ENCODE measurements around the gene SPDYE1.

The SPDYE1 gene

DNA sequence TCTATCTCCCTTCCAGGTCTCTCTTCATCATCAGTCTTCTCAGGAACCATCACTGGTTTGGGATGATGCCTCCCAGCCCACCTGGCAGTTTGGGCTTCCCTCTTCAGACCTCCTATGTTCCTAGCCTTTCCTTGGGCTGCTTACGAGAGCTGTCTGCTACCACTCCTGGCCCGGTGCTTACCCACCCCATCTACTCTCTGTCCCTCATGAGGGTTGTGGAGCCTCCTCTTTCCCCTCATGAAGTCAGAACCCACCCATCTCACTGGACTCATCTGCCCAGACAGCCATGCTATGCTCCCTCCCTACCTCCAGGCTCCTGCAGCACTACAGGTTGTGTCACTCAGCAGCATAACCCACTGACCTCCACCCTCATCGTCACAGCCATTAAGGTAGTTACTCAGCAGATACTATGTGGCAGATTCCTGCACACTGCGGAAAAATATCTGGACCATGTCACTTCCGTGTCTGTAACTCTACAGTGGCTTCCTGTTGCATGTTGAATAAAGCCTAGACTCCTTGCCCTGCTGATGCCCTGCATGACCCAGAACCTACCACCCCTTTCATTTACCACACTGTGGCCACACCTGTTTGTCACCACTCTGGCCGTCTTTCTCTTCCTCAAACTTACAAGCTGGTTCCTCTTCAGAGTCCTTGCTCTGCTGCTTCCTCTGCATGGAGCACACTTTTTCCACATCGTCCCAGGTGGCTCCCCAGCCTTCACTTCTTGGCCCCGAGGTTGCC lies 48.8 kb downstream of the SPDYE1 start:
- Histone ChIP-seq H3K4me2 (ENCODE audit: low read length) (no peak overlapping the region), H2AFZ (no peak overlapping the region), H3K4me1 (peaks cover 5% of the 10 kb centered on the region), H3K9me3 (ENCODE audit: control insufficient read depth, low read length) (no peaks in the 10 kb centered on the region), H3K27ac (no peak overlapping the region), H3K36me3 (ENCODE audit: control insufficient read depth, insufficient read depth, low read length) (no peaks in the 10 kb centered on the region), H3K79me2 (peaks cover 30% of the 10 kb centered on the region), H3K9ac (no peak overlapping the region), H3K27me3 (ENCODE audit: control insufficient read depth, insufficient read depth, low read length) (no peaks in the 10 kb centered on the region), H3K4me3 (ENCODE audit: low read depth, low read length) (no peak overlapping the region)
- TF ChIP-seq, protein P1, sequence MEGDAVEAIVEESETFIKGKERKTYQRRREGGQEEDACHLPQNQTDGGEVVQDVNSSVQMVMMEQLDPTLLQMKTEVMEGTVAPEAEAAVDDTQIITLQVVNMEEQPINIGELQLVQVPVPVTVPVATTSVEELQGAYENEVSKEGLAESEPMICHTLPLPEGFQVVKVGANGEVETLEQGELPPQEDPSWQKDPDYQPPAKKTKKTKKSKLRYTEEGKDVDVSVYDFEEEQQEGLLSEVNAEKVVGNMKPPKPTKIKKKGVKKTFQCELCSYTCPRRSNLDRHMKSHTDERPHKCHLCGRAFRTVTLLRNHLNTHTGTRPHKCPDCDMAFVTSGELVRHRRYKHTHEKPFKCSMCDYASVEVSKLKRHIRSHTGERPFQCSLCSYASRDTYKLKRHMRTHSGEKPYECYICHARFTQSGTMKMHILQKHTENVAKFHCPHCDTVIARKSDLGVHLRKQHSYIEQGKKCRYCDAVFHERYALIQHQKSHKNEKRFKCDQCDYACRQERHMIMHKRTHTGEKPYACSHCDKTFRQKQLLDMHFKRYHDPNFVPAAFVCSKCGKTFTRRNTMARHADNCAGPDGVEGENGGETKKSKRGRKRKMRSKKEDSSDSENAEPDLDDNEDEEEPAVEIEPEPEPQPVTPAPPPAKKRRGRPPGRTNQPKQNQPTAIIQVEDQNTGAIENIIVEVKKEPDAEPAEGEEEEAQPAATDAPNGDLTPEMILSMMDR (IDR thresholded peaks at IDR 0.05): no peak

DNA sequence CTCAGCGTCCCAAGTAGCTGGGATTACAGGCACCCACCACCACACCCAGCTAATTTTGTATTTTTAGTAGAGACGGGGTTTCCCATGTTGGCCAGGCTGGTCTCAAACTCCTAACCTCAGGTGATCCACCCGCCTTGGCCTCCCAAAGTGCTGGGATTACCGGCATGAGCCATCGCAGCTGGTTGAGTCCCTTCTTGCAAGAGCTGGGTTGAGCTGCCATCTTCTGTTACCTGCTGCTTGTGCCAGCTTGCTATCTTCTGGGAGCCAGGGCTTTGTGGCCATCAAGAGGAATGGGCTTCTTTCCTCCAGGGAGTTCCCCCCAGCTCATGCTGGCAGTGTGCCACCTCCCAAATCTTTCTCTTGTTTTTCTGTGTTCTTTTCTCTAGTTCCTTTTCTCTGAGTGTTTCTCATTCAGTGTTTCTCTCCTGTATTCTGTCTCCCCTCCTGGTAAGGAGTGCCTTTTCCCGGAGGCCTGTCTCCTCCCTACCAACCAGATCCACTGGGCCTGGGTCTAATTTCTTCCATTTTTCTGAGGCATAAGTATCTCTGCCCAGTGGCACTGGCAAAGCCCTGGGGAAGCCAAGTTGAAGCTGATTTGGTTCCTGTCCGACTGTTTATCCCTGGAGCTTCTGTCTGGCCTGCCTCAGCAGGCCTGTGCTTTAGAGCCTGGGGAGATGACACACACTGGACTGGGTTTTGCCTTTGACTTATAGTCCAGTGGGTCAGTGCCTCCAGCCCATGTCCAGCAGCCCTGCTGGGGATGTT lies 50.5 kb downstream of the SPDYE1 start:
- Histone ChIP-seq H3K4me1 (peaks cover 5% of the 10 kb centered on the region), H3K79me2 (peaks cover 30% of the 10 kb centered on the region), H3K36me3 (ENCODE audit: control insufficient read depth, insufficient read depth, low read length) (no peaks in the 10 kb centered on the region), H3K27me3 (ENCODE audit: control insufficient read depth, insufficient read depth, low read length) (no peaks in the 10 kb centered on the region), H3K4me3 (ENCODE audit: low read depth, low read length) (no peak overlapping the region), H3K4me2 (ENCODE audit: low read length) (no peak overlapping the region), H3K27ac (no peak overlapping the region), H3K9ac (no peak overlapping the region), H3K9me3 (ENCODE audit: control insufficient read depth, low read length) (no peaks in the 10 kb centered on the region), H2AFZ (no peak overlapping the region)
- TF ChIP-seq, protein P1 (IDR thresholded peaks at IDR 0.05): no peak

DNA sequence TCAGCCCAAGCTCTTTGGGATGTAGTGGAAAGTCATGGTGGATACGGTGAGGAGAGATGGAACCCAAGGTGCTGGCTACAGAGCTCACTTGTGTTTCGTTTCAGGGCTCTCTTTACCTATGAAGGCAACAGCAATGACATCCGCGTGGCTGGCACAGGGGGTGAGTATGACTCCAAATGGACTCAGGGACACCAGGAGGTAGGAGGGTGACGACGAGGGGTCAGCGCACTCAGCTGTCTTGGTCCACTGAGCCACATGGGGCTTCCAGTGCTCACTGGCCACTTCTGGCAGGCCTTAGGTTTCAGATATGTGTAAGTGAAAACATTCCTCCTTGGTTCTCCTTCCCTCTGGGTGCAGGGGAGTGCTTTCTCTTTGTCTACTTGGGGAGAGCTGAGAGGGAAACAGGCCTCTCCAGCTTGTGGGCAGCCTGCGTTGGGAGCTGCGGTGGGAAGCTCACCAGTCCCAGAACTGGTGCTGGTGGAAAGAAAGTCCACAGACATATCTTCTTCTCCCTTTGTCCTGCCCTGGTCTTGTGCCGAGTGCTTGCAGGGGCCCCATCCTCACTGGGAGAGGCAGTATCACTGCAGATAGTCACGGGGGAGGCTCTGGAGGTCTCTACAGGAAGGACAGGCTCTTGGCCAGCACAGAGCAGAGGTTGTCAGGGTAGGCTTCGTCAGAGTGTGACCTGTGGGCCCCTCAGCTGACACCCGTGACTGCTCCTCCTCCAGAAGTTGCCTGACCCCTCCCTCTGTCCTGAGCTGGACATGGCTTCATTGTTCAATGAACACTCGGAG lies 52.6 kb downstream of the SPDYE1 start:
- Histone ChIP-seq H3K4me1 (peaks cover under 1% of the 10 kb centered on the region), H3K27ac (no peak overlapping the region), H3K4me3 (ENCODE audit: low read depth, low read length) (no peak overlapping the region), H3K9me3 (ENCODE audit: control insufficient read depth, low read length) (no peaks in the 10 kb centered on the region), H3K4me2 (ENCODE audit: low read length) (no peak overlapping the region), H3K79me2 (peaks cover 27% of the 10 kb centered on the region), H3K27me3 (ENCODE audit: control insufficient read depth, insufficient read depth, low read length) (no peaks in the 10 kb centered on the region), H2AFZ (no peak overlapping the region), H3K9ac (no peak overlapping the region), H3K36me3 (ENCODE audit: control insufficient read depth, insufficient read depth, low read length) (no peaks in the 10 kb centered on the region)
- TF ChIP-seq, protein P1 (IDR thresholded peaks at IDR 0.05): no peak

DNA sequence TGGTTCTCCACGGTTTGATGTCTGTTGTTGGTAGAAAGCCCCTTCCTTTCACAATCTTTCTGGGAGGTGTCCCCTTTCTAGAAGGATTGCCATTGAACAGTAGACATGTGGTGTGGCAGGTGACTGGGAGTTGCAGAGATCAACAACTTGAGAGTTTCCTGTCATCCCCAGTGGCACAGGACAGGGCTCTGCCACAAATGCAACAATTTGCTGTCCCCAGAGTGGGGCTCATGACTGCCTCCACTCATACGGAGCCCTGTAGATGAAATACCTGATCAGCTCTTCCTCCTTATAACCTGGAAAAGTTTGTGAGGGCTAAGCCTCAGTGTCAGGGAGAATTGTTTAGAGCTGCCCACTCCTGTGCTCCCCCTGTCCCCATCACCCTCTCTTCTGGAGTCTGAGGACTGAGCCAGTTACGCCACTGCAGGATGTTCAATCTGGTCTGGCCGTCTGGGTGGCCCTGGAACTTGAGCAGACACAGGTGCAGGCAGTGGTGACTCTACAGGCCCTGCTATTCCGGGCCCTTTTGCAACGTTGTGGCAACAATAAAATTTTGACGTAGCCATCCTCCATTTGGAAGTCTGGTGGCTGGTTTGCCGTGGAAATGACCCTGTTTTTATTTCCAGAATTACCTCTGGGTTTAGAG lies 53.3 kb downstream of the SPDYE1 start:
- H3K36me3 ChIP-seq (ENCODE audit: control insufficient read depth, insufficient read depth, low read length): no peaks in the 10 kb centered on the region
- H2AFZ ChIP-seq: no peak overlapping the region
- H3K4me2 ChIP-seq (ENCODE audit: low read length): no peak overlapping the region
- TF ChIP-seq, protein P1 (IDR thresholded peaks at IDR 0.05): no peak
- H3K4me1 ChIP-seq: no peaks in the 10 kb centered on the region
- peaks cover 25% of the 10 kb centered on the region for H3K79me2 ChIP-seq
- no peak overlapping the region for H3K4me3 ChIP-seq (ENCODE audit: low read depth, low read length)
- no peaks in the 10 kb centered on the region for H3K9me3 ChIP-seq (ENCODE audit: control insufficient read depth, low read length)
- H3K9ac ChIP-seq: no peak overlapping the region
- H3K27me3 ChIP-seq (ENCODE audit: control insufficient read depth, insufficient read depth, low read length): no peaks in the 10 kb centered on the region
- H3K27ac ChIP-seq: no peak overlapping the region
